Glutamatergic neuron (in vitro differentiated cells): ENCODE measurements around the gene TXNDC8. TPM values are rescaled to one million over a fixed set of nuclear protein-coding genes. Genes with fewer than 3 reads are reported as not detected.

ENCODE experiments used
- DNase-seq: peaks from one replicate; pipeline ENCODE4 v3.0.0; 2022
- H3K27ac Mint-ChIP-seq: one replicate; pipeline ENCODE4 v1.8.0; 2020; ENCODE audit warnings: mild to moderate bottlenecking, mixed read lengths, inconsistent platforms; ENCODE audit not compliant: unreplicated experiment
- H3K27me3 Mint-ChIP-seq: one replicate; pipeline ENCODE4 v1.8.0; 2020; ENCODE audit warnings: mild to moderate bottlenecking, moderate library complexity, mixed read lengths, inconsistent platforms; ENCODE audit not compliant: unreplicated experiment
- H3K36me3 Mint-ChIP-seq: one replicate; pipeline ENCODE4 v1.8.0; 2020; ENCODE audit warnings: mild to moderate bottlenecking, mixed read lengths, inconsistent platforms; ENCODE audit not compliant: unreplicated experiment
- H3K4me1 Mint-ChIP-seq: one replicate; pipeline ENCODE4 v1.8.0; 2020; ENCODE audit warnings: mild to moderate bottlenecking, low read depth, mixed read lengths, inconsistent platforms; ENCODE audit not compliant: unreplicated experiment
- H3K4me3 Mint-ChIP-seq: one replicate; pipeline ENCODE4 v1.8.0; 2020; ENCODE audit warnings: mild to moderate bottlenecking, mixed read lengths, inconsistent platforms; ENCODE audit not compliant: unreplicated experiment
- H3K9me3 Mint-ChIP-seq: one replicate; pipeline ENCODE4 v1.8.0; 2020; ENCODE audit warnings: mild to moderate bottlenecking, moderate library complexity, mixed read lengths, inconsistent platforms; ENCODE audit not compliant: unreplicated experiment
- total RNA-seq: library from RNA; stranded (reverse); fragmentation: NEBNext Ultra II Directional; extraction: Animal tissue kit (Norgen Biotek cat#: 25700); gene quantifications from one replicate; pipeline ENCODE4 v1.2.1, GENCODE V29; 2021; ENCODE audit not compliant: unreplicated experiment
- TF ChIP-seq, protein P1 (sequence below): fragments of 200-600 bp; sonication (generic); IDR thresholded peaks from one replicate; pipeline ENCODE4 v1.5.0; 2021; ENCODE audit not compliant: partially characterized antibody, unreplicated experiment

The TXNDC8 gene
- total RNA-seq, 1 donor from 2014 or later = not detected

DNA sequence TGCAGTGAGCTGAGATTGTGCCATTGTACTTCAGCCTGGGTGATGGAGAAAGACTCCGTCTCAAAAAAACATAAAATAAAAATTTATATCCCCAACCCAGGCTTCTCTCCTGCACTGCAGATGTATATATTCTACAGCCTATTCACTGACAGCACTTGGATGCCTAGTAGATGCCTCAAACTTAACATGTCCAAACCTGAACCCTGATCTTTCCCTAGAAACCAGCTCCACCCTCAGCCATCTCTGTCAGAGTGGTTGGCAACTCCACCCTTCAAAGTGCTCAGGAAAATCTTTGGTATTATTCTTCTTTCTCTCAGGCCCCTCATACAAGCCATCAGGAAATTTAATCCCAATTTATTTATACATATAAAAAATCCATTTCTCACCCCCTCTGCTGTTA is 44.4 kb downstream of the TXNDC8 start:
- no peak overlapping the region for H3K27ac Mint-ChIP-seq
- no peaks in the 10 kb centered on the region for H3K9me3 Mint-ChIP-seq
- peaks cover 2% of the 10 kb centered on the region for H3K27me3 Mint-ChIP-seq
- DNase-seq = no peak
- TF ChIP-seq, protein P1, sequence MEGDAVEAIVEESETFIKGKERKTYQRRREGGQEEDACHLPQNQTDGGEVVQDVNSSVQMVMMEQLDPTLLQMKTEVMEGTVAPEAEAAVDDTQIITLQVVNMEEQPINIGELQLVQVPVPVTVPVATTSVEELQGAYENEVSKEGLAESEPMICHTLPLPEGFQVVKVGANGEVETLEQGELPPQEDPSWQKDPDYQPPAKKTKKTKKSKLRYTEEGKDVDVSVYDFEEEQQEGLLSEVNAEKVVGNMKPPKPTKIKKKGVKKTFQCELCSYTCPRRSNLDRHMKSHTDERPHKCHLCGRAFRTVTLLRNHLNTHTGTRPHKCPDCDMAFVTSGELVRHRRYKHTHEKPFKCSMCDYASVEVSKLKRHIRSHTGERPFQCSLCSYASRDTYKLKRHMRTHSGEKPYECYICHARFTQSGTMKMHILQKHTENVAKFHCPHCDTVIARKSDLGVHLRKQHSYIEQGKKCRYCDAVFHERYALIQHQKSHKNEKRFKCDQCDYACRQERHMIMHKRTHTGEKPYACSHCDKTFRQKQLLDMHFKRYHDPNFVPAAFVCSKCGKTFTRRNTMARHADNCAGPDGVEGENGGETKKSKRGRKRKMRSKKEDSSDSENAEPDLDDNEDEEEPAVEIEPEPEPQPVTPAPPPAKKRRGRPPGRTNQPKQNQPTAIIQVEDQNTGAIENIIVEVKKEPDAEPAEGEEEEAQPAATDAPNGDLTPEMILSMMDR = no peak
- H3K4me3 Mint-ChIP-seq = no peak overlapping the region
- H3K36me3 Mint-ChIP-seq = no peaks in the 10 kb centered on the region
- peaks cover under 1% of the 10 kb centered on the region for H3K4me1 Mint-ChIP-seq

DNA sequence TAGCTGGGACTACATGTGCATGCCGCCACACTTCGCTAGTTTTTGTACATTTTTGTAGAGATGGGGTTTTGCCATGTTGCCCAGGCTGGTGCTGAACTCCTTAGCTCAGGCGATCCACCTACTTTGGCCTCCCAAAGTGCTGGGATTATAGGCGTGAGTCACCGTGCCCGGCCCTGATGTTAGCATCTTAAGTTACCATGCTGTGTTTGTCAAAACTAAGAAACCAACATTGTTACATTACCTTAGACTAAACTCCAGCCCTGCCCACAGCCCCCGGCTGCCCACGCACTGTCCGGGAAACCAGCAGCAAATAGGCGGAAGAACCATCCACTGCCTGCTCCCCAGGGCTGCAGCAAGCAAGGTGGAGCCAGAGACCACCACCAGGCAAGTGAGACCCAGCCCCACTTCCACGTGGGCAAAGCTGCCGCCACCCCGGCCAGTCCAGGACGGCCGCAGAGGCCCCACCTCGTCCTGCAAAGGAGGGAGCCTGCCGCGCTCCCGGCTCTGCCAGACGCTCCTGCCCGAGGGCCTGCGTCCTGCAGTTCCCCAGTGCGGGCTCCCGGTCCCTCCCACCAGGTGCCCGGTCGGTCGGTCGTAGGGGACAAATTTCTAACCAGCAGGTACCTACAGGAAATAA is 45.6 kb downstream of the TXNDC8 start:
- Mint-ChIP-seq H3K36me3 (no peaks in the 10 kb centered on the region), H3K27ac (no peak overlapping the region), H3K9me3 (no peaks in the 10 kb centered on the region), H3K27me3 (peaks cover 2% of the 10 kb centered on the region), H3K4me1 (no peaks in the 10 kb centered on the region), H3K4me3 (no peak overlapping the region)
- TF ChIP-seq, protein P1 = no peak
- DNase-seq = no peak

DNA sequence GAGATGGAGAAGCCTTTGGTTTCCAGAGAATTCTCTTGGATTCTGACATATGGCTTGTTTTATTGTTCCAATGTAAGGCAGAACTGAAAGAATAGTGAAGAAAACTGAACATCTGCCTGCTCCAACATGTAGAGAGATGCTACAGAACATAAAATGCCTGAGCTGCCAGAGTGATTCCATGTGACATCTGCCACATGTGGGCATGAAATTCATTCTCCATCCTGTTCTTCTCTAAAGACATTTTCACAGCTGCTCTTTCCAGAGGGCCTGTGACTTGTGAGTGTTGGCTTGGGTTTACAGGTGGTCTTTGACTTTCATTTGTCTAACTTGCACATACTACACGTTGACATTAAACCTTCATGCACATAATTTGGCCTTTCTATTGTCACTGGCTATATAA is 47.7 kb downstream of the TXNDC8 start:
- TF ChIP-seq, protein P1 = no peak
- H3K4me3 Mint-ChIP-seq = no peak overlapping the region
- no peak overlapping the region for H3K27ac Mint-ChIP-seq

DNA sequence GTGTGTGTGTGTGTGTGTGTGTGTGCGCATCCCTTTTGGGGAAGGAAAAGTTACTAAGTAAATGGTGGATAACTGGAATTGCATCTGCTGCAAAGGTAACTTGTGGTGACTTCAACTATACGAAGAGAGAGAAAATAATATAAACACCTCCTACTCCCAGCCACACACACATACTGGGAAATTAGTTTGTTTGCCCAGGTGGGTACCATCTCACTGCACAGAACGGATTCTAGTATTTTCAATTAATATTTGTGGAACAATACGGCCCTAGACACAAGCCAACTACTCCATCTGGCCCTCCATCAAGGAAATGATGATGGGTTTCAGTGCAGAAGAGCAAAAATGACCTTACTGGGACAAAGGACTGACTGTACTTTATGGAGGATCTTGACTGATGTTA is 49.2 kb downstream of the TXNDC8 start:
- H3K4me3 Mint-ChIP-seq = no peak overlapping the region
- H3K27ac Mint-ChIP-seq = no peak overlapping the region
- no peaks in the 10 kb centered on the region for H3K4me1 Mint-ChIP-seq
- no peaks in the 10 kb centered on the region for H3K9me3 Mint-ChIP-seq
- TF ChIP-seq, protein P1 = no peak
- H3K36me3 Mint-ChIP-seq = no peaks in the 10 kb centered on the region
- peaks cover 2% of the 10 kb centered on the region for H3K27me3 Mint-ChIP-seq
- no peak for DNase-seq

More for the DNA sequence above, 47.7 kb downstream of the TXNDC8 start:
- H3K36me3 Mint-ChIP-seq = no peaks in the 10 kb centered on the region
- H3K9me3 Mint-ChIP-seq = no peaks in the 10 kb centered on the region
- H3K27me3 Mint-ChIP-seq = peaks cover 2% of the 10 kb centered on the region
- DNase-seq = no peak
- no peaks in the 10 kb centered on the region for H3K4me1 Mint-ChIP-seq

DNA sequence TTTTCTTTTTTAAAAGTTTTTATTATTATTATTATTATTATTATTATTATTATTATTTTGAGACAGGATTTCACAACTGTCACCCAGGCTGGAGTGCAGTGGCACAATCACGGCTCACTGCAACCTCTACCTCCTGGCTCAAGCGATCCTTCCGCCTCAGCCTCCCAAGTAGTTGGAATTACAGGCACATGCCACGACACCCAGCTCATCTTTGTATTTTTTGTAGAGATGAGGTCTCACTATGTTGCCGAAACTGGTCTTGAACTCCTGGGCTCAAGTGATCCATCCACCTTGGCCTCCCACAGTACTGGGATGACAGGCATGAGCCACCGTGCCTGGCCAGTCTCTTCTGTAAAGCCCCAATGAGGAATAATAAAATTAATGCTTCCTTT is 50.4 kb downstream of the TXNDC8 start:
- no peaks in the 10 kb centered on the region for H3K27me3 Mint-ChIP-seq
- TF ChIP-seq, protein P1 = no peak
- no peaks in the 10 kb centered on the region for H3K36me3 Mint-ChIP-seq
- no peaks in the 10 kb centered on the region for H3K9me3 Mint-ChIP-seq
- H3K4me3 Mint-ChIP-seq = no peak overlapping the region
- no peaks in the 10 kb centered on the region for H3K4me1 Mint-ChIP-seq
- no peak overlapping the region for H3K27ac Mint-ChIP-seq
- DNase-seq = no peak
